HAP-1 (cell line): ENCODE results near the gene TUBB2A.
"Not testable (repeated sequence)": the region's sequence is repeated elsewhere in the genome, so short reads cannot be mapped to it uniquely, and the experiment has no call there.

ENCODE experiments used
- DNase-seq, 2 experiments: peaks; one replicate each; pipeline ENCODE4 v3.0.0-alpha.2; 2016 to 2020; ENCODE audit warnings: low spot score in 2 of 2
- H3K27me3 ChIP-seq: fragments of 250-450 bp; sonication (Bioruptor Pico); 2 replicates; pipeline ENCODE4 v1.5.1; 2020; ENCODE audit warnings: low read depth, mild to moderate bottlenecking, moderate library complexity
- H3K36me3 ChIP-seq: fragments of 250-450 bp; sonication (Bioruptor Pico); replicated peaks from 2 replicates; pipeline ENCODE4 v1.5.1; 2020; ENCODE audit warnings: mild to moderate bottlenecking
- H3K4me1 ChIP-seq: fragments of 250-450 bp; sonication (Bioruptor Pico); 2 replicates; pipeline ENCODE4 v1.5.1; 2020; ENCODE audit warnings: mild to moderate bottlenecking
- H3K4me3 ChIP-seq: fragments of 250-450 bp; sonication (Bioruptor Pico); 2 replicates; pipeline ENCODE4 v1.5.1; 2020; ENCODE audit warnings: mild to moderate bottlenecking, moderate library complexity
- H3K9me3 ChIP-seq: fragments of 250-450 bp; sonication (Bioruptor Pico); 2 replicates; pipeline ENCODE4 v1.5.1; 2020; ENCODE audit warnings: mild to moderate bottlenecking, moderate library complexity
- in situ Hi-C: fragments of 300-500 bp; cut with MboI; formaldehyde crosslinking; loops from 3 replicates; pipeline ENCODE4 v1.14.3; 2020; ENCODE audit warnings: low sequenced_read_pairs, inconsistent platforms, mixed read lengths

The TUBB2A gene

DNA sequence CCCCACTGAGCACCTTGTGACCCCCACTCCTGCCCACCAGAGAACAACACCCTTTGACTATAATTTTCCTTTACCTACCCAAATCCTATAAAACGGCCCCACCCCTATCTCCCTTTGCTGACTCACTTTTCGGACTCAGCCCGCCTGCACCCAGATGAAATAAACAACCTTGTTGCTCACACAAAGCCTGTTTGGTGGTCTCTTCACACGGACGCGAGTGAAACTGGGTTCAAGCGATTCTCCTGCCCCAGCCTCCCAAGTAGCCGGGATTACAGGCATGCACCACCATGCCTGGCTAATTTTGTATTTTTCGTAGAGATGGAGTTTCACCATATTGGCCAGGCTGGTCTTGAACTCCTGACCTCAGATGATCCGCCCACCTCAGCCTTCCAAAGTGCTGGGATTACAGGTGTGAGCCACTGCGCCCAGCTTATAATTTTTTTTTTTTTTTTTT, 16.3 kb upstream of the TUBB2A start:
- DNase-seq, in situ Hi-C loops, H3K36me3 ChIP-seq, H3K27me3 ChIP-seq, H3K9me3 ChIP-seq, H3K4me3 ChIP-seq: not testable (repeated sequence)
- peaks cover 13% of the 10 kb centered on the region for H3K4me1 ChIP-seq

GRCh38 chr6:3172789-3173188, 15.4 kb upstream of the TUBB2A start:
- H3K4me3 ChIP-seq, H3K27me3 ChIP-seq, H3K9me3 ChIP-seq, DNase-seq, H3K36me3 ChIP-seq, in situ Hi-C loops: not testable (repeated sequence)
- H3K4me1 ChIP-seq, result peaks cover 13% of the 10 kb centered on the region

DNA sequence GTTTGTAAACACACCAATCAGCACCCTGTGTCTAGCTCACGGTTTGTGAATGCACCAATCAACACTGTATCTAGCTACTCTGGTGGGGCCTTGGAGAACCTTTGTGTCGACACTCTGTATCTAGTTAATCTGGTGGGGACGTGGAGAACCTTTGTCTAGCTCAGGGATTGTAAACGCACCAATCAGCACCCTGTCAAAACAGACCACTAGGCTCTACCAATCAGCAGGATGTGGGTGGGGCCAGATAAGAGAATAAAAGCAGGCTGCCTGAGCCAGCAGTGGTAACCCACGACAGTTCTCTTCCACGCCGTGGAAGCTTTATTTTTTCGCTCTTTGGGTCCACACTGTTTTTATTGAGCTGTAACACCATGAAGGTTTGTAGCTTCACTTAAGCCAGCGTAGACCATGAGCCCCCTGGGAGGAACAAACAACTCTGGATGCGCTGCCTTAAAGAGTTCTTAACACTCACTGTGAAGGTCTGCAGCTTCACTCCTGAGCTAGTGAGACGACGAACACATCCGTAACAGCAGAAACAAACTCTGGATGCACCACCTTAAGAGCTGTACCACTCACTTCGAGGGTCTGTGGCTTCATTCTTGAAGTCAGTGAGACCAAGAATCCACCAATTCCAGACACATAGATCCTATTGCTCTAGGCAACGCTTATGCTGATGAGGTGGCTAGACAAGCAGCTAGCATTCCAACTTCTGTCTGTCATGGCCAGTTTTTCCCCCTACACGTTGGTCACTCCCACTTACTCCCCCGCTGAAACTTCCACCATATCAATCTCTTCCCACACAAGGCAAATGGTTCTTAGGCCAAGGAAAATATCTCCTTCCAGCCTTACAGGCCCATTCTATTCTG, 14.2 kb upstream of the TUBB2A start:
- DNase-seq, H3K4me3 ChIP-seq, in situ Hi-C loops, H3K36me3 ChIP-seq, H3K27me3 ChIP-seq, H3K9me3 ChIP-seq: not testable (repeated sequence)
- H3K4me1 ChIP-seq, result peaks cover 19% of the 10 kb centered on the region

GRCh38 chr6:3170676-3171075, 13.3 kb upstream of the TUBB2A start:
- in situ Hi-C loops, H3K27me3 ChIP-seq, DNase-seq, H3K9me3 ChIP-seq, H3K4me3 ChIP-seq, H3K36me3 ChIP-seq: not testable (repeated sequence)
- H3K4me1 ChIP-seq, result peaks cover 25% of the 10 kb centered on the region

DNA sequence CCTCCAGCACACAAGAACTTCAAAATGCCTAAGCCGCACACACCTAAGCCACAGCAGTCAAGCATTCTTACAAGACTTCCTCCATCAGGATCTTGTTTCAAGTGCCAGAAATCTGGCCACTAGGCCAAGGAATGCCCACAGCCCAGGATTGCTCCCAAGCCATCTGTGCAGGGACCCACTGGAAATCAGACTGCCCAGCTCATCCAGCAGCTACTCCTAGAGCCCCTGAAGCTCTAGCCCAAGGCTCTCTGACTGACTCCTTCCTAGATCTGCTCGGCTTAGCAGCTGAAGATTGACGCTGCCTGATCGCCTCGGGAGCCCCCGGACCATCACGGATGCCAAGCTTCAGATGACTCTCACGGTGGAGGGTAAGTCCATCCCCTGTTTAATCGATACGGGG, 10.7 kb upstream of the TUBB2A start:
- not testable (repeated sequence) for DNase-seq

DNA sequence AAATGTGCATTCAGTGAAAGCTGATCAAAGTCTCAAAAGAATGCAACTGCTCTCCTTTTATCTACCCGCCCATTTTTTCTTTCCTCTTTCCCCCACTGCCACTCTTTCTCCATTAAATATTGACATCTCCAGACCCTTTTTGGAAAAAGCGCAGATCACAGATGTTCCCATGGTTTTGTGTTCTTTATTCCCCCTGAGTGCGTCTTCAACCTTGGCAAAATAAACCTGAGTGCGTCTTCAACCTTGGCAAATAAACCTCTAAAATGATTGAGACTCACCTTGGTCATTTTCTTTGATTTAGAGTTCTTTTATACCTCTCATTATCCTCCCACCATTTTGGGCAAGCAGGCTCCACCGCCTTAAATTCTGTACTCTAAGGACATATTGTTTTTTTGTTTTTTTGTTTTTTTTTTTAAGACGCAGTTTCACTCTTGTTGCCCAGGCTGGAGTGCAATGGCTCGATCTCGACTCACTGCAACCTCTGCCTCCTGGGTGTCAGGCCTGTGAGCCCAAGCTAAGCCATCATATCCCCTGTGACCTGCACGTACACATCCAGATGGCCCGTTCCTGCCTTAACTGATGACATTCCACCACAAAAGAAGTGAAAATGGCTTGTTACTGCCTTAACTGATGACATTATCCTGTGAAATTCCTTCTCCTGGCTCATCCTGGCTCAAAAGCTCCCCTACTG, 9.3 kb upstream of the TUBB2A start:
- H3K9me3 ChIP-seq, DNase-seq, H3K36me3 ChIP-seq, H3K27me3 ChIP-seq, in situ Hi-C loops, H3K4me3 ChIP-seq: not testable (repeated sequence)
- peaks cover 32% of the 10 kb centered on the region for H3K4me1 ChIP-seq

More for the DNA sequence above, 10.7 kb upstream of the TUBB2A start:
- in situ Hi-C loops, H3K27me3 ChIP-seq, H3K36me3 ChIP-seq, H3K4me3 ChIP-seq, H3K9me3 ChIP-seq: not testable (repeated sequence)
- peaks cover 26% of the 10 kb centered on the region for H3K4me1 ChIP-seq

GRCh38 chr6:3165631-3166534, 8.5 kb upstream of the TUBB2A start:
- peaks cover 2% of the 10 kb centered on the region; the same call in 1 of the 2 replicates for H3K9me3 ChIP-seq
- H3K4me1 ChIP-seq, result peaks cover 33% of the 10 kb centered on the region
- in situ Hi-C loops, result no loop called here
- H3K36me3 ChIP-seq, result no peaks in the 10 kb centered on the region
- H3K4me3 ChIP-seq, result no peak overlapping the region
- DNase-seq, result peak; percentile 67 to 95
- no peaks in the 10 kb centered on the region for H3K27me3 ChIP-seq

DNA sequence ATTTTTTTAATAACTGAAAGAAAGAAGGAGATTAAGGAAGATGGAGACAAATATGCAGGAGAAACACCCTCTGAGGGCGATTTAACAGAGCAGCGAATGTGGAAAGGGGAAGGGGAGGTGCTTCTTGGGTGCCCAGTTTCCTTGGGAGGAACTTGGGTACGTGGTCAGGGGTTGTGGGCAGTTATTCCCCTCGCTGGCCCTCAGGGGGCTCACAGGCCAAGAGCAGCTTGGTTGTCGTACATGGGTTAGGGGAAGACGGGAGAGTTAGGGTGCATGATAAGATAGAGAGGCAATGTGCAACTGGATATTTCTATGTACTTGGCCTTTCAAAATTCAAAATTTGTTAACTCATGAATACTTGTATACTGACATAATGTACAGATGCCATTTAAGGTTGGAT, 7.0 kb upstream of the TUBB2A start:
- Histone ChIP-seq H3K27me3 (no peaks in the 10 kb centered on the region), H3K9me3 (peaks cover 2% of the 10 kb centered on the region; the same call in 1 of the 2 replicates), H3K4me1 (peaks cover 41% of the 10 kb centered on the region), H3K4me3 (no peak overlapping the region), H3K36me3 (no peaks in the 10 kb centered on the region)
- DNase-seq, result no peak
- in situ Hi-C loops, result no loop called here

GRCh38 chr6:3163248-3163594, 5.9 kb upstream of the TUBB2A start:
- in situ Hi-C loops, result no loop called here
- Histone ChIP-seq H3K4me3 (no peak overlapping the region), H3K4me1 (peaks cover 44% of the 10 kb centered on the region), H3K27me3 (no peaks in the 10 kb centered on the region), H3K9me3 (peaks cover 2% of the 10 kb centered on the region; the same call in 1 of the 2 replicates), H3K36me3 (no peaks in the 10 kb centered on the region)
- DNase-seq, result no peak

- in situ Hi-C loops, result no loop called here
- H3K4me1 ChIP-seq, result peaks cover 44% of the 10 kb centered on the region
- DNase-seq, result peak; percentile 74 to 89
- no peaks in the 10 kb centered on the region for H3K36me3 ChIP-seq
- peaks cover 2% of the 10 kb centered on the region; the same call in 1 of the 2 replicates for H3K9me3 ChIP-seq
- H3K27me3 ChIP-seq, result no peaks in the 10 kb centered on the region
- peak overlapping the region; percentile 63 for H3K4me3 ChIP-seq
These were observed 5.4 kb upstream of the TUBB2A start for GRCh38 chr6:3162565-3163247.

GRCh38 chr6:3162067-3162497, 4.7 kb upstream of the TUBB2A start:
- DNase-seq, result no peak
- peaks cover 2% of the 10 kb centered on the region; the same call in 1 of the 2 replicates for H3K9me3 ChIP-seq
- H3K27me3 ChIP-seq, result no peaks in the 10 kb centered on the region
- in situ Hi-C loops, result no loop called here
- H3K4me3 ChIP-seq, result peak overlapping the region; percentile 63
- no peaks in the 10 kb centered on the region for H3K36me3 ChIP-seq
- H3K4me1 ChIP-seq, result peaks cover 43% of the 10 kb centered on the region

DNA sequence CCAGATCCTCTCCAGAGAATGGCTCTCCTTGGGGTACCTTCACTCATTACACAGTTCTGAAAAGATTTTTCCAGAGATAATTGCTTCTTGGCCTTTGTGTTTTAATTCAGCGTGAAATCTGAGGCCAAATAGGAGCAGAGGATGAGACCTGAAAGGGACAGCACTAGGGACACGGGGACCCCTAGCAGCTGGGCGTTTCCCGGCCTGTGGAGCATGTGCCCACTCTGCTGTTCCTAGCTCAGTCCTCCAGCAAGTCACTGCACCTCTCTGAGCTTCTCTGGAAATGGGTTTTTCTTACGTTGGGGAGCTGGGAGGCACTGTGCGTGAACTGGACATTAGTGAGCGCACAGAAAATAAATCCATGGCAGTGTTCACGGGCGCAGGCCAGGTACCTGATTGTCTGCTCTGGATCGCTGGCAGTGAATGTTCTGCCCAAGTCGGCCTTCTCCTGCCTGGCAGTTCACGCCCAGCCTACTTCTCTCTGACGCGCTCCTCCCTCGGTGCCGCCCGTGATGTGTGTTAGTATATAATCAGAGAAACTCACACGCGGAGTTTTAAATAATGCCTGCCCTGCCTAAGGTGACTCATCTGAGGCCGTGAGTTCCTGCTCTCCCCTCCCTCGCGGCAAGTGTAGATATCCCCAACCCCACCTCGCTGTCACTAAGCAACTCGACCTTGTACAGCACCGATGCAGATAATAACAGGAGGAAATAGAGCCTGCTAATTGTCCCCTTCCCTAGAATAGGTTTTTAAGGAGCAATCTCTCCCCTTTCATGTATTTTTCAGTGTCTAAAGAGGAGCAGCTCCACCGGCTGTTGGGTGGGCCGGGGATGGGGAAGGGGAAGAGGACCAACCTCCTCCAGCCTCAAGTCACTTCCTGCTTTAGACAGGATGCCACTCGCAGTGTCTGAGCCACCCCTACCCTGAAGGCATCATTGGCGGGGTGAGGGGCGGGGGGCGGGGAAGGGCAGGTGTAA, 2.7 kb upstream of the TUBB2A start:
- in situ Hi-C loops, result no loop called here
- peaks cover 2% of the 10 kb centered on the region; the same call in 1 of the 2 replicates for H3K9me3 ChIP-seq
- H3K4me3 ChIP-seq, result no peak overlapping the region
- H3K27me3 ChIP-seq, result no peaks in the 10 kb centered on the region
- peaks cover 7% of the 10 kb centered on the region for H3K36me3 ChIP-seq
- peaks cover 26% of the 10 kb centered on the region for H3K4me1 ChIP-seq
- peak in 1 of 2 experiments; percentile 44 for DNase-seq
